ENCODE measurements around the gene LGR5.

The LGR5 gene

GRCh38 chr12:71439613-71440344 is at the start of gene LGR5:
LGR5 (plus strand) TSS chr12:71439798; CDS start chr12:71440081, 283 bp downstream.
- no peak for DNase-seq

GRCh38 chr12:71392521-71393145 is 47.0 kb upstream of the LGR5 start:
- DNase-seq, result no peak

GRCh38 chr12:71393625-71394024 is 46.0 kb upstream of the LGR5 start:
- DNase-seq, result no peak

- DNase-seq, result no peak
These were observed 42.1 kb upstream of the LGR5 start for GRCh38 chr12:71397433-71397954.

- no peak for DNase-seq
These were observed 40.4 kb upstream of the LGR5 start for GRCh38 chr12:71399197-71399596.

GRCh38 chr12:71400481-71400880 is 39.1 kb upstream of the LGR5 start:
- no peak for DNase-seq

- no peak for DNase-seq
These were observed 33.7 kb upstream of the LGR5 start for GRCh38 chr12:71405884-71406283.

- DNase-seq, result no peak
These were observed 31.9 kb upstream of the LGR5 start for GRCh38 chr12:71407732-71408131.

GRCh38 chr12:71410844-71411243 is 28.8 kb upstream of the LGR5 start:
- DNase-seq, result no peak

- no peak for DNase-seq
These were observed 28.0 kb upstream of the LGR5 start for GRCh38 chr12:71411635-71412034.

- no peak for DNase-seq
These were observed 24.0 kb upstream of the LGR5 start for GRCh38 chr12:71415336-71416231.

- DNase-seq, result no peak
These were observed 22.4 kb upstream of the LGR5 start for GRCh38 chr12:71417181-71417580.

- DNase-seq, result no peak
These were observed 18.7 kb upstream of the LGR5 start for GRCh38 chr12:71420775-71421406.

- no peak for DNase-seq
These were observed 13.9 kb upstream of the LGR5 start for GRCh38 chr12:71425568-71426299.

GRCh38 chr12:71426300-71427047 is 13.1 kb upstream of the LGR5 start:
- DNase-seq, result no peak

GRCh38 chr12:71430756-71431155 is 8.8 kb upstream of the LGR5 start:
- no peak for DNase-seq

- DNase-seq, result no peak
These were observed 7.6 kb upstream of the LGR5 start for GRCh38 chr12:71431991-71432390.

- DNase-seq, result no peak
These were observed 6.7 kb upstream of the LGR5 start for GRCh38 chr12:71432936-71433335.

- no peak for DNase-seq
These were observed 2.9 kb upstream of the LGR5 start for GRCh38 chr12:71436696-71437095.

GRCh38 chr12:71438670-71439361 is 782 bp upstream of the LGR5 start:
- no peak for DNase-seq

GRCh38 chr12:71439362-71439612 is 311 bp upstream of the LGR5 start:
- DNase-seq, result no peak
